22Rv1 (cell line): ENCODE measurements around the gene LAMB2.

Experiments
- CTCF ChIP-seq: fragments of 450-650 bp; IDR thresholded peaks from 2 replicates; pipeline ENCODE4 v1.5.1; 2017; ENCODE audit warnings: mild to moderate bottlenecking
- ZFX ChIP-seq: fragments of 450-650 bp; IDR thresholded peaks from 2 replicates; pipeline ENCODE4 v1.6.1; 2017; ENCODE audit warnings: antibody characterized with exemption, borderline replicate concordance

- TF ChIP-seq CTCF = no peak
- no peak for TF ChIP-seq ZFX
Observed at GRCh38 chr3:49112262-49112661, 20.6 kb downstream of the LAMB2 start.
